ENCODE data around the gene DDX52.

The DDX52 gene

GRCh38 chr17:37657202-37657601, 14.0 kb upstream of the DDX52 start:
- no peak for DNase-seq (ENCODE audit: low read depth)
- no peak overlapping the region for H3K4me3 ChIP-seq (replicated peaks; ENCODE audit: low read depth, low read length)
- TF ChIP-seq CTCF (IDR thresholded peaks at IDR 0.05; ENCODE audit: low read length, missing control alignments), result no peak

- DNase-seq (ENCODE audit: low read depth), result no peak
- H3K4me3 ChIP-seq (replicated peaks; ENCODE audit: low read depth, low read length), result no peak overlapping the region
- TF ChIP-seq CTCF (IDR thresholded peaks at IDR 0.05; ENCODE audit: low read length, missing control alignments), result no peak
These were observed 8.6 kb upstream of the DDX52 start for GRCh38 chr17:37651849-37652248.

GRCh38 chr17:37650419-37651003, 7.3 kb upstream of the DDX52 start:
- H3K4me3 ChIP-seq (replicated peaks; ENCODE audit: low read depth, low read length), result no peak overlapping the region
- DNase-seq (ENCODE audit: low read depth), result peak; percentile 69
- peak; percentile 55 for TF ChIP-seq CTCF (IDR thresholded peaks at IDR 0.05; ENCODE audit: low read length, missing control alignments)

GRCh38 chr17:37648555-37648954, 5.3 kb upstream of the DDX52 start:
- peak; percentile 87 for DNase-seq (ENCODE audit: low read depth)
- H3K4me3 ChIP-seq (replicated peaks; ENCODE audit: low read depth, low read length), result peak overlapping the region; percentile 0
- TF ChIP-seq CTCF (IDR thresholded peaks at IDR 0.05; ENCODE audit: low read length, missing control alignments), result no peak

- no peak for TF ChIP-seq CTCF (IDR thresholded peaks at IDR 0.05; ENCODE audit: low read length, missing control alignments)
These were observed 4.6 kb upstream of the DDX52 start for GRCh38 chr17:37647856-37648255.

GRCh38 chr17:37643869-37644268, 623 bp upstream of the DDX52 start:
- TF ChIP-seq CTCF (IDR thresholded peaks at IDR 0.05; ENCODE audit: low read length, missing control alignments), result no peak
- H3K4me3 ChIP-seq (replicated peaks; ENCODE audit: low read depth, low read length), result peak overlapping the region; percentile 81
- peak; percentile 28 for DNase-seq (ENCODE audit: low read depth)

More at GRCh38 chr17:37647856-37648255, 4.6 kb upstream of the DDX52 start:
- no peak for DNase-seq (ENCODE audit: low read depth)
- H3K4me3 ChIP-seq (replicated peaks; ENCODE audit: low read depth, low read length), result no peak overlapping the region

- DNase-seq (ENCODE audit: low read depth), result peak; percentile 45
- TF ChIP-seq CTCF (IDR thresholded peaks at IDR 0.05; ENCODE audit: low read length, missing control alignments), result no peak
- H3K4me3 ChIP-seq (replicated peaks; ENCODE audit: low read depth, low read length), result peak overlapping the region; percentile 81
These were observed 565 bp downstream of the DDX52 start for GRCh38 chr17:37642681-37643080.
